ENCODE results near the gene CCDC51. TPM values are rescaled to one million over a fixed set of nuclear protein-coding genes. Genes with fewer than 3 reads are reported as not detected.
A peak's percentile ranks its signal among the peaks of the same experiment; 100 is the strongest.
"Not testable (repeated sequence)": the region's sequence is repeated elsewhere in the genome, so short reads cannot be mapped to it uniquely, and the experiment has no call there.

The CCDC51 gene
- polyA plus RNA-seq, 6 donors from 2014 or later: 4.1 to 14.8 (median 9.5) TPM

- Mint-ChIP-seq H3K27ac (peak overlapping the region in 1 of 6 donors; percentile 28), H3K36me3 (no peaks in the 10 kb centered on the region), H3K4me1 (no peaks in the 10 kb centered on the region), H3K4me3 (no peak overlapping the region), H3K27me3 (no peaks in the 10 kb centered on the region), H3K9me3 (no peaks in the 10 kb centered on the region)
- no peak for ATAC-seq (ENCODE audit: low read depth in 2 of 2)
- no peak for DNase-seq
Observed at GRCh38 chr3:48409291-48410201, 30.4 kb downstream of the CCDC51 start.

GRCh38 chr3:48408823-48409281 lies 31.1 kb downstream of the CCDC51 start:
- peak overlapping the region in 1 of 6 donors; percentile 28 for H3K27ac Mint-ChIP-seq
- no peaks in the 10 kb centered on the region for H3K9me3 Mint-ChIP-seq
- no peak for ATAC-seq (ENCODE audit: low read depth in 2 of 2)

DNA sequence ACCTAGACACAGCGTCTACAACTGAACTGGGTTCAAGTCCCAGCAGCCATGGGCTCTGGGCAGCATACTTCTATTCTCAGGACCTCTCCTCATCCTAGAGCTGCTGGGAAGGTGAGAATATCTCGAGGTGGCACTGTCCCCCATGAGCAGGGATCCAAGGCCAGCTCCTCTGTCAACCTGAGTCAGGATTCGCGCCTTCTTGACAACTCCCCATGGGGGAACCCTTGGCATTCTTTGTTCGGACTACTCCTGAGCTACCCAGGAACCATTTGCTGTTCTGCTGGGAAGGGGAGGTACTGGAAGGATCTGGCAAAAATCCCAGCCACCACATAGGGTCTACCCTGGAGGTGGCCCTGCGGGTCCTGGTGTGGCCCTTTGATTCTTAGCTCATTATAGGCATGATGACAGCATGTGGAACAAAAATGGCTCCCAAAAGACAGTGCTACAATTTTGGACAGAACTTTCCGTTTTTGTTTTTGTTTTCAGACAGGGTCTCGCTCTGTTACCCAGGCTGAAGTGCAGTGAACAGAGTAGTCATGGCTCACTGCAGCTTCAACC lies 32.3 kb downstream of the CCDC51 start:
- no peaks in the 10 kb centered on the region for H3K4me1 Mint-ChIP-seq
- peak overlapping the region in 1 of 6 donors; percentile 79 for H3K27ac Mint-ChIP-seq
- DNase-seq: no peak
- no peaks in the 10 kb centered on the region for H3K9me3 Mint-ChIP-seq
- H3K36me3 Mint-ChIP-seq: no peaks in the 10 kb centered on the region
- no peak for ATAC-seq (ENCODE audit: low read depth in 2 of 2)
- H3K4me3 Mint-ChIP-seq: no peak overlapping the region
- H3K27me3 Mint-ChIP-seq: no peaks in the 10 kb centered on the region

More at GRCh38 chr3:48408823-48409281, 31.1 kb downstream of the CCDC51 start:
- H3K36me3 Mint-ChIP-seq: no peaks in the 10 kb centered on the region
- no peak for DNase-seq
- no peak overlapping the region for H3K4me3 Mint-ChIP-seq
- H3K27me3 Mint-ChIP-seq: no peaks in the 10 kb centered on the region
- H3K4me1 Mint-ChIP-seq: no peaks in the 10 kb centered on the region

DNA sequence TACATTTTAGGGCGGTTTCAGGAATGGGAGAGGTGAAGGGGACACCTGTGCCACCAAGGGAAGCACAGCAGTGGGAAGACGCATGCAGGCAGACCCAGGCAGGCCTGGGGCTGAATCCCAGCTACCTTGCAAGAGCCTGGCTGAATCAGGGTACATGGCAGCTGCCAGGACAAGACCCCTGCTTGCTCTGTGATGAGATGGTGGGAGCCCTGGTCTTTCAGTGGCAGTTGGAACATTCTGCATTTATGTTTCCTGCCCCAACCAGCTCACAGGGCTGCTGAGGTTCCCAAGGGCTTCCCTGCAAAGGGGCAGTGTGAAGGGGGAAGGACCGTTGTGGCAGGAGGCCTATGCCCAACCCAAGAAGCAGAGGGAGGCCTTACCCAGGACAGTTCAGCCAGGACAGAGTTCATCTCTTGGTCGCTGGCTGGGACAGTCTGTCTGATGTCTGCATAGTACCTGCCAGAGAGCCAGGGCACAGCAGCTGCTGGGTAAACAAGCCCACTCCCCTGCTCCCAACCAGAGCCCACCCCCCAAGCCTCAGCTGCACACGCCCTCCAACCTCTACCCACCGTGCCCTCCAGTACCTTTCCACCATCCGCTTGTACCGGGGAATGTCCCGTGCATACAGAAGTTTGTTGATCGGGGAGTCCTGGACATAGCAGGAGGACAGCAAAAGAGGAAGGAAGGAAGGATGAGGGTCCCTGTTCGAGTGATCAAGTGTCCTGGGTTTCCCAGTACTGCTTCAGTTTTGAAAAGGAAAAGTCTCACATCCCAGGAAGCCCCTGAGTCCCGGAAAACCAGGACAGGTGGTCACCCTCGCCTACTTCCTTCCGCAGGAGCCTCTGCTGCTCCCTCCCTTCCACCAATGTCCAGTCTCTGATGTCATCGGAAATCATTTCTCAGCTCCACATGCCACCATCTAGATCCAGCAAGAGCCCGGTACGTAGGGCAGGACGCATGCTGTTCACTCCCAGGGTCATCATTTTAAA lies 33.2 kb downstream of the CCDC51 start:
- H3K4me1 Mint-ChIP-seq: no peaks in the 10 kb centered on the region
- H3K9me3 Mint-ChIP-seq: no peaks in the 10 kb centered on the region
- H3K4me3 Mint-ChIP-seq: no peak overlapping the region
- no peak for ATAC-seq (ENCODE audit: low read depth in 2 of 2)
- H3K36me3 Mint-ChIP-seq: no peaks in the 10 kb centered on the region
- no peak for DNase-seq
- peak overlapping the region in 2 of 6 donors; percentile 65 to 79 for H3K27ac Mint-ChIP-seq
- H3K27me3 Mint-ChIP-seq: no peaks in the 10 kb centered on the region

GRCh38 chr3:48405971-48406370 lies 33.9 kb downstream of the CCDC51 start:
- ATAC-seq (ENCODE audit: low read depth in 2 of 2) (no peak), DNase-seq (no peak)
- no peaks in the 10 kb centered on the region for H3K27me3 Mint-ChIP-seq
- H3K9me3 Mint-ChIP-seq: no peaks in the 10 kb centered on the region
- H3K4me1 Mint-ChIP-seq: no peaks in the 10 kb centered on the region
- H3K4me3 Mint-ChIP-seq: peak overlapping the region in 1 of 8 donors; percentile 6
- peak overlapping the region in 1 of 6 donors; percentile 30 for H3K27ac Mint-ChIP-seq
- H3K36me3 Mint-ChIP-seq: no peaks in the 10 kb centered on the region

DNA sequence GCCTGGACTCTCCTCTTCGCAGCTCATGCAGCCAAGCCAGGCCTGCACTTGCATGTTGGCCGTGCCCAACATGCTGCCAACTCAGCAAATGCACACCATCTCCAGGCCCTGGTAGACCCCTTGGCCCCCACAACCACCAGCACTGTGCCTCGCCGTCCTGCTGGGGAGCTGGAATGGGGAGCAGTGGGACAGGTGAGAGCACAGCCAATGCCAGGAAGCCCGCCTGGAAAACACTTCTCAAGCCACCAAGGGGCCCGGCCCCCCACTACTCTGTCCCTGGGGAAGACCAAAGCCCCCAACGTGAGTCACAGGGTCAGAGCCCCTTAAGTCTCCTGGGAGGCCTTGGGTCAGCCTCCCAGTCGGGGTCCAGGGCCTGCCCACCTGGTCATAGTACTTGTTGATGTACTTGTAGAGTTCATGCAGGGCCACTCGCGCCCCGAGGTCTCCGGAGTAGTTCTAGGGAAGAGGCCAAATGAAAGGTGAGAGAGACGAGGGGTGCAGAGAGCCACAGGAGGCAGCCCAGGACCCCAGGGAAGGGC lies 34.5 kb downstream of the CCDC51 start:
- Mint-ChIP-seq H3K9me3 (no peaks in the 10 kb centered on the region), H3K4me3 (no peak overlapping the region), H3K4me1 (no peaks in the 10 kb centered on the region), H3K27me3 (peaks cover 0 to 4% (median 0%) of the 10 kb centered on the region in 3 donors), H3K27ac (no peak overlapping the region), H3K36me3 (no peaks in the 10 kb centered on the region)
- no peak for DNase-seq
- ATAC-seq (ENCODE audit: low read depth in 2 of 2): no peak

GRCh38 chr3:48404440-48405342 lies 35.2 kb downstream of the CCDC51 start:
- Mint-ChIP-seq H3K4me1 (no peaks in the 10 kb centered on the region), H3K36me3 (no peaks in the 10 kb centered on the region), H3K9me3 (no peaks in the 10 kb centered on the region), H3K27me3 (peaks cover 0 to 5% (median 0%) of the 10 kb centered on the region in 3 donors), H3K27ac (no peak overlapping the region), H3K4me3 (no peak overlapping the region)
- ATAC-seq (ENCODE audit: low read depth in 2 of 2) (no peak), DNase-seq (no peak)

DNA sequence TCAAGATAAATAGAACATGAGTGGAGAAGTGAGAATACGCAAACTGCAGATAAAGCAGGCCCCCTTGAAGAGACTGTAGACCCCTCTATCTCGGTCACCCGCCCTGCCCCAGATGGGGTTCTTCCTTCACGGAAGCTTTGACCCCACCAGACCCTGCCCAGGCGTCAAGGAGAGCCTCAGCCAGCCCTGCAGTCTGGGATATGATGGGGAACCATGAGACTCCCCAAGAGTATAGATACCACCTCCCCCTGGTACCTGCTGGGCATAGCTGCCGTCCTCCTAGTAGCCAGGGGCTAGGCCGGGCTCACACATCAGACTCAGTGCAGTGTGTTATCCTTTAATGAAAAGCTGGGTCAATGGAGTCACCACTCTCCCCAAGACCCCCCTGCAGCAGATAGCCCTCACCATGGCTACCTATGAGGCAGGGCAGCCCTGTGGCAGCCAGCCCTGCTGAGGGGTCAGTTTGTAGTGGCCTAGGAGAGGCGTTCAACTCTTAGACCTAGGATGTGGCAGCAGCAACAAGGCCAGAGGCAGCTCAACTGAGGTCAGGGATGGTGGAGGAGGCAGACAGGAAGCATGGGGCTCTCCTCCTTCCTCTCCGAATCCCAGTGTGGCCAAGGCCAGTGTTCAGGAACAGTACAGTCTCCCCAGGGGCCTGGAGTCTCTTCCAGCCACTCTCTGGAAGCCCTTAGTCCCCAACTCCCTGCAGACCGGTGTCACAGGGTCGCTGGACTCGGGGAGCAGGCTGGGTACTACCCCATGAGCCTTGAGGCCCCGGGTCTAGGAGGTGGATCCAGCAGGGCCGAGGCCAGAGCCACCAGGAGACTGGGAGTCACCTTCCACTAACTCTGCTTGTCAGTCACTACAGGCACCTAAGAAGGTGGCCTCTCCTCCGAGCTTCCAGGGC lies 36.1 kb downstream of the CCDC51 start:
- H3K9me3 Mint-ChIP-seq: no peaks in the 10 kb centered on the region
- no peaks in the 10 kb centered on the region for H3K4me1 Mint-ChIP-seq
- no peak for ATAC-seq (ENCODE audit: low read depth in 2 of 2)
- peaks cover 0 to 12% (median 0%) of the 10 kb centered on the region in 3 donors for H3K27me3 Mint-ChIP-seq
- no peak overlapping the region for H3K4me3 Mint-ChIP-seq
- H3K27ac Mint-ChIP-seq: peak overlapping the region in 2 of 6 donors; percentile 49 to 57
- no peaks in the 10 kb centered on the region for H3K36me3 Mint-ChIP-seq
- no peak for DNase-seq

DNA sequence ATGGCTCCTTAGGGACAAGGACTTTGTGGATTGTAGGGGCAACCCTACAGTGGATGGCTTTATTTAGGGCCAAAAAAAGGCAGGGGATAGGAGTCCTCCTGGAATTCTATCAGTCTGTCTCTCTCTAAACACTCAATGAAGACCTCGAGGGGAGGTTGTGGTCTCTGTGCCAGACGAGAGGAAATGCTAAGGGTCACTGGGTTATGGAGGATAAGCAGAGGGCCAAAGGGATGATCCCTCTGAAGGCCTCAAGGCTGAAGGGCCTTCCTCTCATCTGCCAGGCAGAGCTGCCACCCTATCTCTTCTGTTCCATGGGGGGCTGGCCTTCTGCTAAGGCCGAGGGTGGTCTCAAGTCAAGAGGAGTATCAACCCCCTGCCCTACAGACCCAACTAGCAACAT lies 37.0 kb downstream of the CCDC51 start:
- DNase-seq (no peak), ATAC-seq (ENCODE audit: low read depth in 2 of 2) (no peak)
- H3K4me3 Mint-ChIP-seq: no peak overlapping the region
- no peaks in the 10 kb centered on the region for H3K4me1 Mint-ChIP-seq
- H3K9me3 Mint-ChIP-seq: no peaks in the 10 kb centered on the region
- peaks cover 0 to 15% (median 0%) of the 10 kb centered on the region in 3 donors for H3K27me3 Mint-ChIP-seq
- peak overlapping the region in 2 of 6 donors; percentile 57 to 88 for H3K27ac Mint-ChIP-seq
- no peaks in the 10 kb centered on the region for H3K36me3 Mint-ChIP-seq

DNA sequence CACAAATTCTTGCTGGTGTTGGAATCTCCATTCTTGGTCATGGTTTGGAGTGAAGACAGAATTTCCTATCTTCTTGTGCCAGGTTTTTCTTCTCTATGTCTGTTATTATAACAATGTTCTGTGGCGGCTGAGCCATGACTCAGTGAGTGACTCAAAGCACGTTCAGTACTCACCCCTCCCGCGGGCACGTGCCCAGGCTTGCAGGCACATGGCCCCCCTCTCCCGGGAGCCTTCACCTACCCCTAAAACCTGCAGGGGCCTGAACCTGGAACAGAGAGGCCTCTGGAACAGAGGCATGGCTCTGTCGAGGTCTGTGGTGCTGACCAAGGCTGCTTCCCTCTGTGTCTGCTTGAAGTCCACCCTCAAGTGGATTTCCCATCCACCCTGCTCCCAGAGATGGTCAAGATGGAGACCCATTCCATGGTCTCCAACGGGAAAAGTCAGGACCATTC lies 37.6 kb downstream of the CCDC51 start:
- H3K4me3 Mint-ChIP-seq: peak overlapping the region in 1 of 8 donors; percentile 1
- no peaks in the 10 kb centered on the region for H3K36me3 Mint-ChIP-seq
- peaks cover 0 to 15% (median 0%) of the 10 kb centered on the region in 3 donors for H3K27me3 Mint-ChIP-seq
- DNase-seq: no peak
- no peak for ATAC-seq (ENCODE audit: low read depth in 2 of 2)
- H3K27ac Mint-ChIP-seq: no peak overlapping the region
- no peaks in the 10 kb centered on the region for H3K4me1 Mint-ChIP-seq
- H3K9me3 Mint-ChIP-seq: no peaks in the 10 kb centered on the region

GRCh38 chr3:48401434-48401901 lies 38.5 kb downstream of the CCDC51 start:
- not testable (repeated sequence) for H3K4me3 Mint-ChIP-seq; ATAC-seq (ENCODE audit: low read depth in 2 of 2); H3K36me3 Mint-ChIP-seq; H3K4me1 Mint-ChIP-seq; DNase-seq; H3K27ac Mint-ChIP-seq; H3K9me3 Mint-ChIP-seq
- peaks cover 0 to 19% (median 0%) of the 10 kb centered on the region in 3 donors for H3K27me3 Mint-ChIP-seq
